HL-60 (cell line): ENCODE results near the gene KIF2A.

Source experiments
- DNase-seq, 2 experiments: peaks; one replicate each; pipeline ENCODE4 v3.0.0-alpha.2; 2010 to 2020; ENCODE audit warnings: low read depth in 1 of 2, low spot score in 1 of 2
- H3K27ac ChIP-seq: fragments of 250-450 bp; sonication (Bioruptor Pico); replicated peaks from 2 replicates; pipeline ENCODE4 v1.5.1; 2020; ENCODE audit warnings: mild to moderate bottlenecking, moderate library complexity
- H3K27me3 ChIP-seq: fragments of 250-450 bp; sonication (Bioruptor Pico); 2 replicates; pipeline ENCODE4 v1.5.1; 2021; ENCODE audit warnings: mild to moderate bottlenecking, moderate library complexity; ENCODE audit not compliant: insufficient read depth, poor library complexity, severe bottlenecking
- H3K4me3 ChIP-seq: replicated peaks from 2 replicates; pipeline ENCODE4 v1.5.1; 2011; ENCODE audit warnings: mild to moderate bottlenecking, control low read depth, low read length; ENCODE audit not compliant: insufficient read depth
- CTCF ChIP-seq: IDR thresholded peaks from one replicate; pipeline ENCODE4 v1.5.1; 2011; ENCODE audit warnings: low read length, control low read depth, inconsistent platforms; ENCODE audit not compliant: insufficient read depth
- GABPA ChIP-seq: IDR thresholded peaks from 2 replicates; pipeline ENCODE4 v1.6.1; 2012; ENCODE audit warnings: low read depth
- POLR2AphosphoS5 ChIP-seq: IDR thresholded peaks from 2 replicates; pipeline ENCODE4 v1.6.1; 2012; ENCODE audit warnings: low read depth
- REST ChIP-seq: IDR thresholded peaks from 2 replicates; pipeline ENCODE4 v1.6.1; 2012; ENCODE audit warnings: low read depth; ENCODE audit not compliant: insufficient replicate concordance
- SPI1 ChIP-seq: IDR thresholded peaks from 2 replicates; pipeline ENCODE4 v1.6.1; 2012; ENCODE audit warnings: low read depth, mild to moderate bottlenecking, borderline replicate concordance

The KIF2A gene

GRCh38 chr5:62343428-62343827 is 37.4 kb downstream of the KIF2A start:
- no peak for DNase-seq
- Histone ChIP-seq H3K27ac (no peak overlapping the region), H3K27me3 (no peaks in the 10 kb centered on the region), H3K4me3 (no peak overlapping the region)
- TF ChIP-seq POLR2AphosphoS5 (no peak), REST (no peak)

- DNase-seq = no peak
- Histone ChIP-seq H3K27ac (no peak overlapping the region), H3K4me3 (no peak overlapping the region), H3K27me3 (no peaks in the 10 kb centered on the region)
- TF ChIP-seq REST (no peak), POLR2AphosphoS5 (no peak), CTCF (no peak), GABPA (no peak), SPI1 (no peak)
Measured at GRCh38 chr5:62346748-62347147, 40.7 kb downstream of the KIF2A start.

- no peak for TF ChIP-seq REST
- no peak for TF ChIP-seq GABPA
- TF ChIP-seq POLR2AphosphoS5 = no peak
- TF ChIP-seq SPI1 = no peak
- TF ChIP-seq CTCF = no peak
- no peak for DNase-seq
- no peaks in the 10 kb centered on the region for H3K27me3 ChIP-seq
- no peak overlapping the region for H3K27ac ChIP-seq
- H3K4me3 ChIP-seq = no peak overlapping the region
Measured at GRCh38 chr5:62347928-62348327, 41.9 kb downstream of the KIF2A start.
